Left hindlimb (tissue), 1 donor: ENCODE data around the gene RAB40B.

Experiments
- DNase-seq: peaks from one replicate; pipeline ENCODE4 v3.0.0-alpha.2; 2018

The RAB40B gene

GRCh38 chr17:82648742-82649331, 49.7 kb downstream of the RAB40B start:
- peak; percentile 56 for DNase-seq

DNA sequence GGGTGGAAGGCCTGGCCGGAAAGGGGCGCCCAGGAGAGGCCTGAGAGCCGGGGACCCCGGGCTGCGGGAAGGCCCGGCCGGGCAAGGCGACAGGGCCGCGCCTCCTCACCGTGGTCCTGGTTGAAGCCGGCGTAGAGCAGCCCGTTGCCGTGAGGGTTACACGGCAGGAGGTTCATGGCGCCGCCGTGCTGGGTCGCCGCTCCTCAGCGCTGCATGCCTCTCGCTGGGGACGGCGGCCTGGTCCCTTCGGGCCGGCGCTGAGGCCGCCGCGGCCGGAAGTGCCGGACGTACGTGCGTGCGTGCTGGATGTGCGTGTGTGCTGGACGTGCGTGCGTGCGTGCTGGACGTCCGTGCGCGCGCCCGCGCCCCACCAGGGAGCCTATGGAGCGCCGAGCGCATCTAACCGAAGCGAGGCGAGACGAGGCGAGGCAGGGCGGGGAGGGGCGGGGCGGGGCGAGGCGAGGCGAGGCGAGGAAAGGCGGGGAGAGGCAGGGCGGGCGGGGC, 50.3 kb downstream of the RAB40B start, which contains the start of gene WDR45B:
TSS of gene WDR45B (minus strand) at position 280 of the 504 bp plus-strand sequence. CDS start at position 176, 104 bp downstream.
- DNase-seq, result peak; percentile 97

GRCh38 chr17:82647593-82648164, 50.8 kb downstream of the RAB40B start:
- DNase-seq, result no peak

DNA sequence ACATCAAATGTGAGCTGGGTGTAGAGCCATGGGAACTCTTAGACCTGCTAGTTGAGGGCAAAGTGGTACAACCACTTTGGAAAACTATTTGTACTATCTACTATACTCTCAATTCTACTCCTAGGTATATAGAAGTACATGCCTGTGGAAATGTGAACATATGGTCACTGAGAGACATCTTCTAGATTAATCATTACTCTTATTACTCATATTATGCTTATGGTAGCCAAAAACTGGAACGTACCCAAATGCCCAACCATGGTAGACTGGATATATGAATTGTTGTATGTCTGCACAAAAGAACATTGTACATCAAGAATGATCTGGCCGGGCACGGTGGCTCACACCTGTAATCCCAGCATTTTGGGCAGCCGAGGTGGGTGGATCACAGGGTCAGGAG, 53.0 kb downstream of the RAB40B start:
- DNase-seq, result no peak

- no peak for DNase-seq
Observed at GRCh38 chr17:82644148-82644547, 54.4 kb downstream of the RAB40B start.

- no peak for DNase-seq
Observed at GRCh38 chr17:82642022-82642421, 56.5 kb downstream of the RAB40B start.

GRCh38 chr17:82640036-82640435, 58.5 kb downstream of the RAB40B start:
- no peak for DNase-seq

DNA sequence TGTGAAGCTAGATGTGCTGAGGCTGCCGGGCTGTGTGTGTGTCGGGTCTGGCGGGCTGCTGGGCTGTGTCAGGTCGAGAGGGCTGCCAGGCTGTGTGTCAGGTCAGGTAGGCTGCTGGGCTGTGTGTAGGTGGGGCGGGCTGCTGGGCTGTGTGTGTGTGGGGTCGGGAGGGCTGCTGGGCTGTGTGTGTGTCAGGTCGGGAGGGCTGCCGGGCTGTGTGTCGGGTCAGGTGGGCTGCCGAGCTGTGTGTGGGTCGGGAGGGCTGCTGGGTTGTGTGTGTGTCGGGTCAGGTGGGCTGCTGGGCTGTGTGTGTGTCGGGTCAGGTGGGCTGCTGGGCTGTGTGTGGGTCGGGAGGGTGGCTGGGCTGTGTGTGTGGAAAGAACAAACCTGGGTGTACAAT, 58.9 kb downstream of the RAB40B start:
- DNase-seq, result no peak

- DNase-seq, result no peak
Observed at GRCh38 chr17:82638183-82638773, 60.2 kb downstream of the RAB40B start.

GRCh38 chr17:82636626-82637598, 61.6 kb downstream of the RAB40B start:
- no peak for DNase-seq

- DNase-seq, result no peak
Observed at GRCh38 chr17:82633343-82633742, 65.2 kb downstream of the RAB40B start.

DNA sequence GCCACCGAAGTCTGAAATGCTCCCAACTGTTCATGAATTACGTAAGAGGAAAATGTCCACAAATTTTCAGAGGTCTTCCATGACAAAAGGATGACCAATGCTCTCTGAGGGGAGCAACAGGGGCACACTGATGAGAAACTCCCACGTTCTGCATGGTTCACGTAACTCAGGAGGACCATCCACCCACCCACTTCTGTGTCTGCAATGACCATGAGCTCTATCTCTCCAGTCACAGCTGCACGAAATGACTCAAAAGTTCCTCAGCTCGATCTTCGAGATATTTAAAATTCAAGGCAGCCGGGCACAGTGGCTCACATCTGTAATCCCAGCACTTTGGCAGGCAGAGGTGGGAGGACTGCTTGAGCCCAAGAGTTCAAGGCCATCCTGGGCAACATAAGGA, 66.0 kb downstream of the RAB40B start:
- DNase-seq, result no peak

GRCh38 chr17:82631544-82631943, 67.0 kb downstream of the RAB40B start:
- no peak for DNase-seq

- DNase-seq, result no peak
Observed at GRCh38 chr17:82630212-82630611, 68.3 kb downstream of the RAB40B start.

- DNase-seq, result no peak
Observed at GRCh38 chr17:82629748-82630147, 68.8 kb downstream of the RAB40B start.

DNA sequence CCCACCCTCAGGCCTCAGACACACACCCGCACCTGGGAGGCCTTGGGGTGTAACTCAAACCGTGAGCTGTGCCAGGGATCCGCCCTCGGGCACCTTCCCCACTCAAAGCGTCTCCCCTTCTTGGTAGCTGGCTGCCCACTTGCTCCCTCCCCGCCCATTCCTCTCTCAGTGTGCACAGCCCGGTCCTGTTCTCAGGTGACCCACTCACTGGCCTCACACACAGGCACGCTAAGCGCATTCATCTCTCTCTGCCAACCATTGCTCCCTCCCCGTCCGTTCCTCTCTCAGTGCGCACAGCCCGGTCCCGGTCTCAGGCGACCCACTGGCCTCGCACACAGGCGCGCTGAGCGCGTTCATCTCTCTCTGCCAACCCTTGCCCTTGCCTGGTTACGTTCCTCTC, 71.1 kb downstream of the RAB40B start:
- DNase-seq, result no peak

DNA sequence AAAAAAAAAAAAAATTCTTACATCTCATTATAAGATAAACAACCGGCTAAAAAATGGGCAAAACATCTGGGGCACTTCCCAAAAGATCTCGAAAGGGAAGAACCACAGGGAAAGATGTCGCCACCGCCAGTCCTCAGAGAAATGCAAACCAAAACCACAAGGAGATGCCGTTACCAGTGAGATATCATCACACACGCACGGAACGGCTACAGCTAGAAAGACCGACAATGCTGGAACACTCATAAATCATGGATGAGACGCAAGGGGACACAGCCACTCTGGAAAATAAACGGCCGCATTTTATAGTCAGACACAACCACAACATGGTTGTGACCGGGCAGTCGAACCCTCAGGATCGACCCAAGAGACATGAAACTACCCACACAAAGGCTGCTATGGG, 74.8 kb downstream of the RAB40B start:
- DNase-seq, result no peak

- DNase-seq, result no peak
Observed at GRCh38 chr17:82619641-82620040, 78.9 kb downstream of the RAB40B start.

- DNase-seq, result no peak
Observed at GRCh38 chr17:82619211-82619610, 79.3 kb downstream of the RAB40B start.

GRCh38 chr17:82616021-82616711, 82.3 kb downstream of the RAB40B start:
- DNase-seq, result no peak

DNA sequence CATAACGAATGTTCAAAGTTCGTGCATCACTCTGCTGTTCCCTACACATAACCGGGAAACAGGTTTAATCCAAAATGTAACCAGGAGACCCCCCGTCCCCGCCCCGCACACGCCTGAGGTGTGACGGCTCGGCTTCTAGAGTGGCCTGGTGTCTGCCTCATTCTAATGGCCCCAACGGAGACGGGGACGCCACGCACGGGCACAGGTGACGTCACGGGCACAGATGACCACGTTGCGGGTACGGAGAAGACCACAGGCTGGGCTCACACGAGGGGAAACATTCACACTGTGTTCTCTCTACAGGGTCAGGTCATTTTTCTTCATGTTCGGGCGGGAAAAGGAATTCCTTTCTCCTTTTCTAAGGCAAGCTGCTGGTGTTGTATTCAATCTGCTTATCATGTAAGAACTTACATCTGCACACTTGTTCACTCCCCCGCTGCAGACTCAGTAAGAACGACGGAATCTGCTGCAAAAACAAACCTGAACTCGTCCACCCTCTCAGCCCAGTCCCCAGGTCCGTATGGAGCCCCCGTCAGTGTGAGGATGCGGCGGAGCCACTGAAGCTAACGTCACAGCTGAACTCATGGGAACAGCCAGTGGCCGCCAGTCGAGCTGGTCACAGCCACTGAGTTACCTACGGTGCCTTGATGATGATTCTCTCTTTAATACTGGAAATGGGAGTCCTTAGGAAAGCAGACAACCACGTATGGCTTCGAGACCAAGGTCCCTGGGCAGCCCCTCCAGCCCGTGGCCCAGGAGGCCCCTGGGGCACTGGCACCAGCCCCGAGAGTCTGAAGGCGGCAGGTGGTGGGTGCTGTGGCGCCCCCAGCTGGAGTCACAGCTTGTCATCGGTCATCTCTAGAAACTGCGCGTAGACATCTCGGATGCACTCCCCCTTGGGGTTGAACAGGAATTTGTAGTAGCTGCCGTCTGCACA, 83.1 kb downstream of the RAB40B start:
- no peak for DNase-seq
